Middle frontal gyrus (tissue), 1 donor: ENCODE measurements around the gene ATG7.
"Not testable (repeated sequence)": the region's sequence is repeated elsewhere in the genome, so short reads cannot be mapped to it uniquely, and the experiment has no call there.

Experiments
- DNase-seq: peaks from one replicate; pipeline ENCODE4 v3.0.0-alpha.2; 2015; ENCODE audit warnings: low spot score; ENCODE audit errors: extremely low spot score

The ATG7 gene

GRCh38 chr3:11385326-11385725, 113.1 kb downstream of the ATG7 start:
- no peak for DNase-seq

DNA sequence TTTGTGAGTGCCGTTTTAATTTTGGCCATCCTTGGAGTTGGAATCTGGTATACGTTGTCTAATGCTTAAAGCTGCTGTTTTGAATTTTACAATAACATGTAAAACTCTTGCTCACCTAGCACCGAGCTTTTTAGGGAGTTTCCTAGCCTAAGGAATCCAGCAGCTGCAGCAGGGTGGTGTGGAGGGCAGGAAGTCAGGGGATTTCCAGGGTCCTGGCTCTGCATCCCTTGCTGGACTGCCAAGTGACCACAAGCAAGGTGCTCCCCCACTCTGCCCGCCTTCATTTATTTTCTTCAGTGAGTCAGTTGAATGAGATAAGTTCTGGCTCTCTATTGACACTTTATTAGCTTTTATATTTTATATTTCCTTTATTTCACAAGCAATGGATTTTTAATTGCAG, 113.7 kb downstream of the ATG7 start:
- DNase-seq, result no peak

- DNase-seq, result no peak
Observed at GRCh38 chr3:11386465-11387113, 114.4 kb downstream of the ATG7 start.

DNA sequence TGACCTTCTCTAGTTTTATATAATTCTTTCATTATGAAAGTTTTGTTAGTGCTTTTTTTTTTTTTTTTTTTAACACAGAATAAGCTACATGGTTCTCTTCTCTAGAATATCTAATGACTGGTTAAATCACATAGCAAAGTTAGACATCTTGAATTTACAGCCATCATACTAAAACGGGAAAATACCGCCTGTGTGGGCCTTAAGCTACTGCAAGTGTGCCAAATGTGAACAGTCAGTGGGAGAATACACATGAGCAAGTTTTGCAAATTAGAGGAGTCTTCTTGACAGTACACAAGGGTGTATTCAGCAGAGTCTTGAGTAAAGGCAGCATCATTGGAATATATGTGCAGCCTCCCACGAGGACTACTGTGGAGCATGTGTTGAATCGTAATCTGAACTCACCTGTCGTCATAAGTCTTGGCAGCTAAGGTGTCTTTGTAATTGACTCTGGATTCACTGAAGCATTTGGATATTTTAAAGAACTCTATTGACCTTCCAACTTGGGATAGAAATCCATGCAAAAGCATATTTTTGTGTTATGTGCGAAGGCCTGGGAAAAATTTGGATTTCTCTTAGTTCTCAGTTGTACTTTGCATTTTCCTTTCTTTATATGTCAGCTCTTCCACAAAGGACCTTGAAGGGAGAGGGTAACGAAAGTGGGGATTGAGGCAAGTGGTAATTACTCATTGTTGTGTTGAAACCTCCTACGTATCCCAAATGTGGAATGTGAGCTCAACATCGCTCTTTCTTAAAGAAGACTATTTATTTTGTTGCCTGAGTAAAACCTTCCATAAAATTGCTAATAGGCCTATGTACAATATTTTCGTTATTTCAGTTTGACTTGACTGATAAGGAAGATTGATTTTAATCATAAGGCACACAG, 117.4 kb downstream of the ATG7 start:
- no peak for DNase-seq

GRCh38 chr3:11390411-11391131, 118.4 kb downstream of the ATG7 start:
- no peak for DNase-seq

DNA sequence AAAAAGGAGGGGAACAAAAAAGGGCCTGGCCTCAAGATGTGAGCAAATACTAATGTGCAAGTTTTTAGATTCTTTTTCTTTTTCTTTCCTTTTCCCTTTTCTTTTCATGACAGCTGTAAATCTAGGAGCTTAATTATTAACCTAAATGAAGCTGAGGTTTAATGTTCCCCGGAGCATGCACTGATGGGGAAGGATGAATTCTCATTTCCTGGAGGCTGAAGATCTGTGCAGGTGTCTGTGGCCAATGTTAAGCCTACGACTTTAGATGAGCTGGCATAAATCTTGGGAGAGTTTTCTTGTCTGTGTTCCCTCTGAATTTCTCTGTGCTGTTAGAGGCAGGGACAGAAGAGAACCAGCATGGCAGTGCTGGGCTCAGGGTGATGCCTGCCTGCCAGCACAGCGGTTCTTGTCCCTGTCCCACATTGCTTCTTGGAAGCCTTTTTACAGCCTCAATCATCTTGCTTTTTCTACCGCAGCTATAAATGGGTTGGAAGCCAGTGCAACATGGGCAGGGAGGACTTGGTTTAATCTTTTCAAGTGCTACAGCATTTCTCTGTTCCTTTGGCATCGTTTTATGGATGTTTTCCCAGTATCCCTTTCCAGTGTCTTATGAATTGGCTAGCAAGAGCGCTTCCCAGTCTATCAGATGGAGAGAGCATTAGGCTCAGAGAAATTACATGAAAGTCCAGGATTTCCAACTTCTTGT, 119.1 kb downstream of the ATG7 start:
- peak; percentile 36 for DNase-seq

GRCh38 chr3:11392014-11392859, 120.0 kb downstream of the ATG7 start:
- no peak for DNase-seq

DNA sequence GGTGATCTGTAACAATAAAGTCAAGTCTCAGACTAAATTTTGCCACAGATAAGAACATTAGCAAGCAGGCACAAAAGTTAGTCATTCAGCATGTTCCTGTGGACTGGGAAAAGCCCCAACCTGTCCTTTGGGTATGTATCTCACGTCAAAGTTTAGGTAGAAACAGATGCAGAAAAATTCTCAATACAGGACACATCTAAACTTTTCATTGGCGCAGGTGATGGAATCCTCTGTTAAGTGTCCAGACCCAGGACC, 120.6 kb downstream of the ATG7 start:
- DNase-seq, result no peak

DNA sequence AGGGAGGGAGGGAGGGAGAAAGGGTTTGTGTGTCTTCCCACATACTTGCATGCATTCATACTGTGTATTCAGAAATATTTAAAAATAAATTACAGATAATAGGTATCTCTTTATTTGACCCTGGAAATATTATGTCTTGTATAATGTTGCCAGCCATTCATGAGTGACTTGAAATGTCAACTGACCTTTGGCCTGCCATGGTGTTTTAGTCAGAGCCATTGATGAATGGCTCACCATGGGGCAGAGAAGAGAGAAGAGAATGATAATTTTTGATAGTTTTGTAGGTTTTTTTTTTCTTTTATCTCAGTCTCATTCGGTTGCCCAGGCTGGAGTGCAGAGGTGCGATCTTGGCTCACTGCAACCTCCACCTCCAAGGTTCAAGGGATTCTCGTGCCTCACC, 121.2 kb downstream of the ATG7 start:
- DNase-seq, result no peak

GRCh38 chr3:11394392-11394791, 122.2 kb downstream of the ATG7 start:
- DNase-seq, result no peak

- DNase-seq, result no peak
Observed at GRCh38 chr3:11400213-11400612, 128.0 kb downstream of the ATG7 start.

GRCh38 chr3:11401434-11401833, 129.2 kb downstream of the ATG7 start:
- no peak for DNase-seq

DNA sequence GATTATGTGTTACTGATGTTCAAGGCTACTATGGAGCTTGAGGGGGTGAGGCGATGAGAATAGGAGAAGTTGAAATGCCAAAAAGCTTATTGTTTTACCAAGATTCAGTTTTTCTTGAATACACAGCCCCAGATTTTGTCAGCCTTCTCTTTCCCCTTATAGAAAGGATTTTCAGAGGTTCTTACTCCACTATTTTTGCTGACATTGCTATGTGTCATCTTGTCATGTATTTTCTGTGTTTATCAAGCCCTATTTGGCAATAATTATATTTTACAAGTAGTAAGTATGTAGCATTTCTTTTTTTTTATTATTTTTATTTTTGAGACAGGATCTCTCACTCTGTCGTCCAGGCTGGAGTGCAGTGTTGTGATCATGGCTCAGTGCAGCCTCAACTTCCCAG, 133.1 kb downstream of the ATG7 start:
- DNase-seq, result no peak

DNA sequence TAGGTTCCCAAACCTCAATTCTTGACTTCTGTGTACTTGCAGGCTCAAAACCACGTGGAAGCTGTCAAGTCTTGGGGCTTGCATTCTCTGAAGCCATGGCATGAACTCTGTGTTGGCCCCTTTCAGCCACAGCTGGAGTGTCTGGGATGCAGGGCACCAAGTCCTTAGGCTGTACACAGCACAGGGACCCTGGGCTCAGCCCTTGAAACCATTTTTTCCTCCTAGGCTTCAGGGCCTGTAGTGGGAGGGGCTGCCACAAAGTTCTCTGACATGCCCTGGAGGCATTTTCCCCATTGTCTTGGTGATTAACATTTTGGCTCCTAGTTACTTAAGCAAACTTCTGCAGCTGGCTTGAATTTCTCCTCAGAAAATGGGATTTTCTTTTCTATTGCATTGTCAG, 135.4 kb downstream of the ATG7 start:
- no peak for DNase-seq

DNA sequence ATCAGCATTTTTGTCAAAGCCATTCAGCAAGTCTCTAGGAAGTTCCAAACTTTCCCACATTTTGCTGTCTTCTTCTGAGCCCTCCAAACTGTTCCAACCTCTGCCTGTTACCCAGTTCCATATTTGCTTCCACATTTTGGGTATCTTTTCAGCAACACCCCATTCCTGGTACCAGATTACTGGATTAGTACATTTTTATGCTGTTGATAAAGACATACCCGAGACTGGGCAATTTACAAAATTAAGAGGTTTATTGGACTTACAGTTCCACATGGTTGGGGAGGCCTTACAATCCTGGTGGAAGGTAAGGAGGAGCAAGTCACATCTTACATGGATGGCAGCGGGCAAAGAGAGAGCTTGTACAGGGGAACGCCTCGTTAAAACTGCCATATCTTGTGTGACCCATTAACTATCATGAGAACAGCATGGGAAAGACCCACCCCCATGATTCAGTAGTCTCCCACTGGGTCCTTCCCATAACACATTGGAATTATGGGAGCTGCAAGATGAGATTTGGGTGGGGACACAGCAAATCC, 136.2 kb downstream of the ATG7 start:
- not testable (repeated sequence) for DNase-seq

DNA sequence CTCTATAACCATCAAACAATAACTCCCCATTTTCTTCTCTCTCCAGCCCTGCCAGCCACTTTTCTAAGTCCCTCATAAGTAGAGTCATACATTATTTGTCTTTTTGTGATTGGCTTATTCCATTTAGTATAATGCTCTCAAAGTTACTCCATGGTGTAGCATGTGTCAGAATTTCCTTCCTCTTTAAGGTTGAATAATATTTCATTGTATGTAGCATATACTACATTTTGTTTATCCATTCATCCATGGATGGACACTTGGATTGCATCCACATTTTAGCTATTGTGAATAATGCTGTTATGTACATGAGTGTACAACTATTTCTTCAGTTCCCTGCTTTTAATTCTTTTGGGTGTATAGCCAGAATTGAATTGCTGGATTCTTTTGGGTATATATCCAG, 138.4 kb downstream of the ATG7 start:
- no peak for DNase-seq

DNA sequence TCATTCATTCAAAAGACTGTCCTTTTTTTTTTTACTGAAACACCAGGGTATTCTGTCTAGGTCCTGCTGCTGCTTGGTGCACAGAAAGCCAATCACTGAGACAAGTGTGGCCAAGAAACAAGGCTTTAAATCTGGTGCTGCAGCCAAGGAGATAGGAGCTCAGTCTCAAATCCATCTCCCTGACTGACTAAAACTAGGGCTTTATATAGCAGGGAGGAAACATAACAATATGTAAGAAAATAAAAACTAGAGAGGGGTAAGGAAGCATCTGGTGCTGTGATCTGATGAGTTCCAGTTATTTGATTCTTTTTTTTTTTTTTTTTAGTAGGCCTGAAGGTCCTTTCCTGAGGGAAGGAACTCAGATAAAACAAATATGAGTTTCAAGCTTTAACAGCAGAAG, 139.8 kb downstream of the ATG7 start:
- DNase-seq, result no peak

DNA sequence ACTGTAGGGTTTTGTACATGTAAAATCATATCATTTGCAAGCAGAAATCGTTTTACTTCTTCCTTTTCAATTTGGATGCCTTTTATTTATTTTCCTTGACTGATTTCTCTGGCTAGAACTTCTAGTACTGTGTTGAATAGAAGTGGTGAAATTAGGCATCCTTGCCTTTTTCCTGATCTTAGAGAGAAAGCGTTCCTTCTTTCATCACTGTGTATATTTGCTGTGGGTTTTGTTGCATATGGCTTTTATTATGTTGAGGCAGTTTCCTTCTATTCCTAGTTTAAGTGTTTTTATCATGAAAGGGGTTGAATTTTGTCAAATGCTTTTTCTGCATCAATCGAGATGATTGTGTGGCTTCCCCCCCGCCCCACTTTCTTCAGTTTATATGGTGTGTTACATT, 140.9 kb downstream of the ATG7 start:
- no peak for DNase-seq

- no peak for DNase-seq
Observed at GRCh38 chr3:11415099-11415498, 142.9 kb downstream of the ATG7 start.

DNA sequence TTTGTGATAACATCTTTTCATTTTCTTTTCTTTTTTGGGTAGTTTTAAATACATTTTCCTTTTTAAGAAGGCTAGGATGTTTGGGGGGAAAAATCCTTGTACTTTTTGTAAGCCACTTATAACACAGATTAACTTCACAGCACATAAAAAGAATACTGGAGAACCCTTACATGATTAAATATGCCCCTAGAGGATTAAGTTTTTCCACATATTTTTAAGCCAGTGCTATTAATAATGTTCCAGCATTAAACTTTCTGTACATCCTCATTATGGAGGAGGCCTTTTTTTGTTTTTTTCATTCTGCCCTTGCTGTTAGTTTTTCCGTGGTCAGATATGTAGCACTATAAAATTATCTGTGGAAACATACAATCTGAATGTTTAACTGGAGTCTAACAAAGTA, 147.9 kb downstream of the ATG7 start:
- DNase-seq, result no peak

GRCh38 chr3:11422291-11422690, 150.1 kb downstream of the ATG7 start:
- DNase-seq, result no peak
